SU-DHL-6 (cell line): ENCODE measurements around the gene SLX9.

Experiments used
- H2AFZ ChIP-seq: fragments of 200-600 bp; sonication (generic); 2 replicates; pipeline ENCODE4 v1.6.1; 2014; ENCODE audit warnings: low read depth, mild to moderate bottlenecking, moderate library complexity, mixed read lengths, antibody characterized with exemption, low read length; ENCODE audit not compliant: severe bottlenecking
- H3F3A ChIP-seq: fragments of 200-600 bp; shearing (Covaris generic); 2 replicates; pipeline ENCODE4 v1.6.0; 2016; ENCODE audit warnings: antibody characterized with exemption, mild to moderate bottlenecking; ENCODE audit not compliant: insufficient read depth
- H3K27ac ChIP-seq: fragments of 200-600 bp; sonication (generic); 2 replicates; pipeline ENCODE4 v1.5.1; 2016; ENCODE audit warnings: low read depth, mild to moderate bottlenecking, low read length, moderate library complexity, mixed read lengths
- H3K27me3 ChIP-seq: fragments of 200-600 bp; sonication (generic), shearing (Covaris generic); 2 replicates; pipeline ENCODE4 v1.6.0; 2014; ENCODE audit warnings: mild to moderate bottlenecking, low read length
- H3K36me3 ChIP-seq: fragments of 200-600 bp; sonication (generic); 2 replicates; pipeline ENCODE4 v1.6.1; 2014; ENCODE audit warnings: mild to moderate bottlenecking, low read length, mixed read lengths
- H3K4me2 ChIP-seq: fragments of 300-600, 200-600 bp; shearing (Covaris generic), sonication (generic); 2 replicates; pipeline ENCODE4 v1.6.0; 2014; ENCODE audit warnings: low read length, low read depth, mild to moderate bottlenecking; ENCODE audit not compliant: poor library complexity, severe bottlenecking
- H3K4me3 ChIP-seq: fragments of 200-600 bp; sonication (generic); 2 replicates; pipeline ENCODE4 v1.5.1; 2014; ENCODE audit warnings: antibody characterized with exemption, low read length, mild to moderate bottlenecking, mixed read lengths; ENCODE audit not compliant: insufficient read depth, poor library complexity, severe bottlenecking
- H3K79me2 ChIP-seq: fragments of 200-600 bp; sonication (generic); 2 replicates; pipeline ENCODE4 v1.6.1; 2014; ENCODE audit warnings: mild to moderate bottlenecking, low read length, moderate library complexity; ENCODE audit not compliant: insufficient read depth
- H3K9ac ChIP-seq: fragments of 200-600 bp; sonication (generic); 2 replicates; pipeline ENCODE4 v1.7.0; 2014; ENCODE audit warnings: mild to moderate bottlenecking, low read length
- H3K9me2 ChIP-seq: fragments of 200-600 bp; sonication (generic); replicated peaks from 2 replicates; pipeline ENCODE4 v1.6.1; 2014; ENCODE audit warnings: low read length; ENCODE audit not compliant: insufficient read depth
- H3K9me3 ChIP-seq: fragments of 200-600 bp; sonication (generic); 2 replicates; pipeline ENCODE4 v1.6.1; 2014; ENCODE audit warnings: low read length, mixed read lengths; ENCODE audit not compliant: insufficient read depth
- H4K20me1 ChIP-seq: fragments of 200-600 bp; sonication (generic); 2 replicates; pipeline ENCODE4 v1.6.1; 2014; ENCODE audit warnings: low read depth, mild to moderate bottlenecking, antibody characterized with exemption, low read length, moderate library complexity, mixed read lengths
- CTCF ChIP-seq: fragments of 200-600 bp; sonication (generic); IDR thresholded peaks from one replicate; pipeline ENCODE4 v1.5.1; 2017; ENCODE audit warnings: antibody characterized with exemption, mild to moderate bottlenecking, low read length, moderate library complexity; ENCODE audit not compliant: insufficient read depth, poor library complexity, severe bottlenecking
- EZH2phosphoT487 ChIP-seq: fragments of 200-600 bp; sonication (generic), shearing (Covaris generic); conservative IDR thresholded peaks from 2 replicates; pipeline ENCODE4 v1.6.1; 2018; ENCODE audit warnings: mild to moderate bottlenecking, antibody characterized with exemption, low read length, moderate library complexity, mixed read lengths

The SLX9 gene

GRCh38 chr21:45004481-45005247 is 64.8 kb downstream of the SLX9 start:
- H3K79me2 ChIP-seq: no peaks in the 10 kb centered on the region
- no peak overlapping the region for H2AFZ ChIP-seq
- no peaks in the 10 kb centered on the region for H3K36me3 ChIP-seq
- H3K9me3 ChIP-seq: no peaks in the 10 kb centered on the region
- H3K4me3 ChIP-seq: no peak overlapping the region
- H3K27me3 ChIP-seq: no peaks in the 10 kb centered on the region
- H3F3A ChIP-seq: no peaks in the 10 kb centered on the region
- no peak overlapping the region for H3K9ac ChIP-seq
- H4K20me1 ChIP-seq: no peaks in the 10 kb centered on the region
- H3K4me2 ChIP-seq: no peak overlapping the region
- no peak overlapping the region for H3K27ac ChIP-seq
- H3K9me2 ChIP-seq: no peaks in the 10 kb centered on the region
- TF ChIP-seq EZH2phosphoT487 (no peak), CTCF (no peak)

- no peak overlapping the region for H3K27ac ChIP-seq
- H3K79me2 ChIP-seq: no peaks in the 10 kb centered on the region
- no peak overlapping the region for H3K4me3 ChIP-seq
- H3K9ac ChIP-seq: no peak overlapping the region
- TF ChIP-seq EZH2phosphoT487 (no peak), CTCF (no peak)
- H3K36me3 ChIP-seq: no peaks in the 10 kb centered on the region
- H2AFZ ChIP-seq: no peak overlapping the region
- H3F3A ChIP-seq: no peaks in the 10 kb centered on the region
- no peaks in the 10 kb centered on the region for H3K9me2 ChIP-seq
- H3K9me3 ChIP-seq: no peaks in the 10 kb centered on the region
- no peaks in the 10 kb centered on the region for H3K27me3 ChIP-seq
- H3K4me2 ChIP-seq: no peak overlapping the region
- no peaks in the 10 kb centered on the region for H4K20me1 ChIP-seq
Observed at GRCh38 chr21:45006536-45007095, 66.8 kb downstream of the SLX9 start.

- no peaks in the 10 kb centered on the region for H3K9me3 ChIP-seq
- H4K20me1 ChIP-seq: no peaks in the 10 kb centered on the region
- no peaks in the 10 kb centered on the region for H3K36me3 ChIP-seq
- H3K79me2 ChIP-seq: no peaks in the 10 kb centered on the region
- no peak overlapping the region for H3K9ac ChIP-seq
- H2AFZ ChIP-seq: no peak overlapping the region
- no peaks in the 10 kb centered on the region for H3K27me3 ChIP-seq
- H3K4me2 ChIP-seq: no peak overlapping the region
- no peaks in the 10 kb centered on the region for H3F3A ChIP-seq
- no peaks in the 10 kb centered on the region for H3K9me2 ChIP-seq
- H3K27ac ChIP-seq: no peak overlapping the region
- TF ChIP-seq CTCF: no peak
- TF ChIP-seq EZH2phosphoT487: no peak
- H3K4me3 ChIP-seq: no peak overlapping the region
Observed at GRCh38 chr21:45009616-45010015, 69.8 kb downstream of the SLX9 start.
